ENCODE data around the gene GREM2.

Gene GREM2

GRCh38 chr1:240611619-240612480 lies at the start of gene GREM2:
TSS of gene GREM2 (minus strand) at chr1:240612155. CDS start at chr1:240493475, 118,680 bp downstream.
- DNase-seq (ENCODE audit: low read depth): peak; percentile 7

GRCh38 chr1:240658312-240658960 lies 46.5 kb upstream of the GREM2 start:
- DNase-seq (ENCODE audit: low read depth): no peak

- DNase-seq (ENCODE audit: low read depth): no peak
Measured at GRCh38 chr1:240656531-240656930, 44.6 kb upstream of the GREM2 start.

GRCh38 chr1:240652961-240653409 lies 41.0 kb upstream of the GREM2 start:
- DNase-seq (ENCODE audit: low read depth): no peak

- no peak for DNase-seq (ENCODE audit: low read depth)
Measured at GRCh38 chr1:240652549-240652948, 40.6 kb upstream of the GREM2 start.

GRCh38 chr1:240650877-240651276 lies 38.9 kb upstream of the GREM2 start:
- no peak for DNase-seq (ENCODE audit: low read depth)

- DNase-seq (ENCODE audit: low read depth): no peak
Measured at GRCh38 chr1:240649733-240650721, 38.1 kb upstream of the GREM2 start.

- no peak for DNase-seq (ENCODE audit: low read depth)
Measured at GRCh38 chr1:240646571-240647240, 34.8 kb upstream of the GREM2 start.

- DNase-seq (ENCODE audit: low read depth): no peak
Measured at GRCh38 chr1:240644732-240645131, 32.8 kb upstream of the GREM2 start.

GRCh38 chr1:240635466-240636256 lies 23.7 kb upstream of the GREM2 start:
- no peak for DNase-seq (ENCODE audit: low read depth)

GRCh38 chr1:240630409-240630808 lies 18.5 kb upstream of the GREM2 start:
- DNase-seq (ENCODE audit: low read depth): no peak

- no peak for DNase-seq (ENCODE audit: low read depth)
Measured at GRCh38 chr1:240621249-240621648, 9.3 kb upstream of the GREM2 start.

- no peak for DNase-seq (ENCODE audit: low read depth)
Measured at GRCh38 chr1:240619906-240620621, 8.1 kb upstream of the GREM2 start.

- no peak for DNase-seq (ENCODE audit: low read depth)
Measured at GRCh38 chr1:240619357-240619756, 7.4 kb upstream of the GREM2 start.

- no peak for DNase-seq (ENCODE audit: low read depth)
Measured at GRCh38 chr1:240618946-240619345, 7.0 kb upstream of the GREM2 start.

GRCh38 chr1:240616018-240616417 lies 4.1 kb upstream of the GREM2 start:
- no peak for DNase-seq (ENCODE audit: low read depth)

GRCh38 chr1:240613356-240614142 lies 1.6 kb upstream of the GREM2 start:
- DNase-seq (ENCODE audit: low read depth): no peak

- DNase-seq (ENCODE audit: low read depth): no peak
Measured at GRCh38 chr1:240612811-240613210, 856 bp upstream of the GREM2 start.

GRCh38 chr1:240611228-240611618 lies 732 bp downstream of the GREM2 start:
- DNase-seq (ENCODE audit: low read depth): no peak
